K562 (cell line): ENCODE data around the gene APC.

Experiments used
- CTBP1 ChIP-seq: fragments of 450-650 bp; IDR thresholded peaks from 2 replicates; pipeline ENCODE4 v1.6.1; 2016; ENCODE audit warnings: borderline replicate concordance
- CTCF ChIP-seq, 3 experiments: IDR thresholded peaks in 2 of 3; conservative IDR thresholded peaks in 1 of 3; 2 replicates each; pipeline ENCODE4 v1.5.1; 2011 to 2012; ENCODE audit warnings: low read length in 3 of 3, mild to moderate bottlenecking in 3 of 3, control low read depth in 2 of 3, improper control_type of control experiment in 1 of 3, inconsistent platforms in 1 of 3, low read depth in 1 of 3, mixed read lengths in 1 of 3, moderate library complexity in 1 of 3; ENCODE audit not compliant: insufficient read depth in 2 of 3
- EZH2 ChIP-seq: IDR thresholded peaks from 2 replicates; pipeline ENCODE4 v1.6.1; 2012; ENCODE audit warnings: low read depth, mild to moderate bottlenecking, inconsistent platforms, low read length, borderline replicate concordance
- MAX ChIP-seq: sonication (generic); formaldehyde crosslinking; IDR thresholded peaks from 2 replicates; pipeline ENCODE4 v1.9.0; 2022; ENCODE audit warnings: mild to moderate bottlenecking, missing genetic modification reagents
- POLR2A ChIP-seq: fragments of 450-650 bp; conservative IDR thresholded peaks from 2 replicates; pipeline ENCODE4 v1.6.1; 2016
- PREB ChIP-seq: sonication (generic); formaldehyde crosslinking; IDR thresholded peaks from 2 replicates; pipeline ENCODE4 v1.8.1; 2023; ENCODE audit warnings: mild to moderate bottlenecking, missing genetic modification reagents
- PURB ChIP-seq: sonication (generic); formaldehyde crosslinking; IDR thresholded peaks from 2 replicates; pipeline ENCODE4 v1.9.0; 2021; ENCODE audit warnings: low read depth, mild to moderate bottlenecking, missing genetic modification reagents
- RBBP5 ChIP-seq: fragments of 200-600 bp; sonication (generic); IDR thresholded peaks from 2 replicates; pipeline ENCODE4 v1.6.1; 2012; ENCODE audit warnings: borderline replicate concordance, mild to moderate bottlenecking, low read length, control low read depth, inconsistent platforms; ENCODE audit not compliant: insufficient read depth, poor library complexity, severe bottlenecking
- RCOR1 ChIP-seq, 2 experiments: IDR thresholded peaks; 2 replicates each; pipeline ENCODE4 v1.6.1; 2012; ENCODE audit warnings: low read depth in 2 of 2, low read length in 2 of 2, borderline replicate concordance in 1 of 2, improper control_type of control experiment in 1 of 2
- SAFB2 ChIP-seq: fragments of 200-400 bp; formaldehyde crosslinking; IDR thresholded peaks from 2 replicates; pipeline ENCODE4 v1.6.1; 2018; ENCODE audit warnings: borderline replicate concordance, low read length, low read depth, moderate library complexity; ENCODE audit not compliant: severe bottlenecking
- SMAD4 ChIP-seq: fragments of 250-450 bp; sonication (Bioruptor Pico); conservative IDR thresholded peaks from 2 replicates; pipeline ENCODE4 v1.8.0; 2021; ENCODE audit warnings: inconsistent platforms, mild to moderate bottlenecking, moderate library complexity
- TCF3 ChIP-seq: sonication (generic); formaldehyde crosslinking; IDR thresholded peaks from 2 replicates; pipeline ENCODE4 v1.4.0; 2020; ENCODE audit warnings: mild to moderate bottlenecking, missing genetic modification reagents
- ZEB2 ChIP-seq: fragments of 450-650 bp; IDR thresholded peaks from 2 replicates; pipeline ENCODE4 v1.6.1; 2016

GRCh38 chr5:112735702-112736101, 2.0 kb upstream of the APC start:
- no peak for TF ChIP-seq TCF3 (CRISPR knock-in tag)
- TF ChIP-seq CTCF (IDR thresholded peaks at IDR 0.05 in 2 of 3, conservative IDR thresholded peaks at IDR 0.05 in 1 of 3; ENCODE audit: insufficient read depth in 2 of 3, low read depth in 1 of 3, low read length in 3 of 3): no peak
- TF ChIP-seq SMAD4 (CRISPR knock-in tag): no peak
- no peak for TF ChIP-seq POLR2A
- TF ChIP-seq RBBP5: no peak
- TF ChIP-seq MAX (CRISPR knock-in tag): no peak
- no peak for TF ChIP-seq PURB (CRISPR knock-in tag)
- TF ChIP-seq ZEB2: no peak
- no peak for TF ChIP-seq CTBP1
- no peak for TF ChIP-seq SAFB2
- no peak for TF ChIP-seq EZH2
- TF ChIP-seq PREB: no peak
- no peak for TF ChIP-seq RCOR1 (IDR thresholded peaks at IDR 0.05; ENCODE audit: borderline replicate concordance in 1 of 2, low read depth in 2 of 2, low read length in 2 of 2)
